ENCODE results near the gene PRXL2A.
"Not testable (repeated sequence)": the region's sequence is repeated elsewhere in the genome, so short reads cannot be mapped to it uniquely, and the experiment has no call there.

Gene PRXL2A

GRCh38 chr10:80408242-80409101, at the start of gene PRXL2A (continued):
- TF ChIP-seq ZNF518A (tag by site-specific recombination; conservative IDR thresholded peaks at IDR 0.05; ENCODE audit: low read depth) (no peak), EGR2 (tag by site-specific recombination; IDR thresholded peaks at IDR 0.05; ENCODE audit: low read depth) (peak; percentile 30; the same call in 1 of the 2 replicates), ZNF677 (tag by site-specific recombination; IDR thresholded peaks at IDR 0.05) (no peak), GLI2 (tag by site-specific recombination; IDR thresholded peaks at IDR 0.05; ENCODE audit: borderline replicate concordance, low read depth) (no peak), ZNF585B (tag by site-specific recombination; IDR thresholded peaks at IDR 0.05) (no peak), OSR2 (tag by site-specific recombination; IDR thresholded peaks at IDR 0.05) (no peak), ZNF623 (tag by site-specific recombination; IDR thresholded peaks at IDR 0.05) (no peak), ZNF768 (tag by site-specific recombination; IDR thresholded peaks at IDR 0.05) (no peak), ZBTB8A (tag by site-specific recombination; IDR thresholded peaks at IDR 0.05) (peak; percentile 95), ZNF248 (tag by site-specific recombination; IDR thresholded peaks at IDR 0.05) (no peak), PBX3 (CRISPR knock-in tag; IDR thresholded peaks at IDR 0.05) (no peak; the same call in 1 of the 2 replicates), ZFHX2 (tag by site-specific recombination; conservative IDR thresholded peaks at IDR 0.05) (peak; percentile 47), ZNF501 (tag by site-specific recombination; IDR thresholded peaks at IDR 0.05) (no peak), SP2 (tag by site-specific recombination; IDR thresholded peaks at IDR 0.05) (peak; percentile 71), ZNF302 (tag by site-specific recombination; IDR thresholded peaks at IDR 0.05; ENCODE audit: low read depth) (no peak), ZBTB48 (tag by site-specific recombination; IDR thresholded peaks at IDR 0.05) (peak; percentile 65; the same call in 1 of the 2 replicates), KLF9 (tag by site-specific recombination; IDR thresholded peaks at IDR 0.05; ENCODE audit: low read depth) (peak; percentile 82)
- TF ChIP-seq, protein P1, sequence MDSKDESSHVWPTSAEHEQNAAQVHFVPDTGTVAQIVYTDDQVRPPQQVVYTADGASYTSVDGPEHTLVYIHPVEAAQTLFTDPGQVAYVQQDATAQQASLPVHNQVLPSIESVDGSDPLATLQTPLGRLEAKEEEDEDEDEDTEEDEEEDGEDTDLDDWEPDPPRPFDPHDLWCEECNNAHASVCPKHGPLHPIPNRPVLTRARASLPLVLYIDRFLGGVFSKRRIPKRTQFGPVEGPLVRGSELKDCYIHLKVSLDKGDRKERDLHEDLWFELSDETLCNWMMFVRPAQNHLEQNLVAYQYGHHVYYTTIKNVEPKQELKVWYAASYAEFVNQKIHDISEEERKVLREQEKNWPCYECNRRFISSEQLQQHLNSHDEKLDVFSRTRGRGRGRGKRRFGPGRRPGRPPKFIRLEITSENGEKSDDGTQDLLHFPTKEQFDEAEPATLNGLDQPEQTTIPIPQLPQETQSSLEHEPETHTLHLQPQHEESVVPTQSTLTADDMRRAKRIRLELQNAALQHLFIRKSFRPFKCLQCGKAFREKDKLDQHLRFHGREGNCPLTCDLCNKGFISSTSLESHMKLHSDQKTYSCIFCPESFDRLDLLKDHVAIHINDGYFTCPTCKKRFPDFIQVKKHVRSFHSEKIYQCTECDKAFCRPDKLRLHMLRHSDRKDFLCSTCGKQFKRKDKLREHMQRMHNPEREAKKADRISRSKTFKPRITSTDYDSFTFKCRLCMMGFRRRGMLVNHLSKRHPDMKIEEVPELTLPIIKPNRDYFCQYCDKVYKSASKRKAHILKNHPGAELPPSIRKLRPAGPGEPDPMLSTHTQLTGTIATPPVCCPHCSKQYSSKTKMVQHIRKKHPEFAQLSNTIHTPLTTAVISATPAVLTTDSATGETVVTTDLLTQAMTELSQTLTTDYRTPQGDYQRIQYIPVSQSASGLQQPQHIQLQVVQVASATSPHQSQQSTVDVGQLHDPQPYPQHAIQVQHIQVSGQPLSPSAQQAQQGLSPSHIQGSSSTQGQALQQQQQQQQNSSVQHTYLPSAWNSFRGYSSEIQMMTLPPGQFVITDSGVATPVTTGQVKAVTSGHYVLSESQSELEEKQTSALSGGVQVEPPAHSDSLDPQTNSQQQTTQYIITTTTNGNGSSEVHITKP (tag by site-specific recombination; IDR thresholded peaks at IDR 0.05), result no peak
- TF ChIP-seq, protein P2, sequence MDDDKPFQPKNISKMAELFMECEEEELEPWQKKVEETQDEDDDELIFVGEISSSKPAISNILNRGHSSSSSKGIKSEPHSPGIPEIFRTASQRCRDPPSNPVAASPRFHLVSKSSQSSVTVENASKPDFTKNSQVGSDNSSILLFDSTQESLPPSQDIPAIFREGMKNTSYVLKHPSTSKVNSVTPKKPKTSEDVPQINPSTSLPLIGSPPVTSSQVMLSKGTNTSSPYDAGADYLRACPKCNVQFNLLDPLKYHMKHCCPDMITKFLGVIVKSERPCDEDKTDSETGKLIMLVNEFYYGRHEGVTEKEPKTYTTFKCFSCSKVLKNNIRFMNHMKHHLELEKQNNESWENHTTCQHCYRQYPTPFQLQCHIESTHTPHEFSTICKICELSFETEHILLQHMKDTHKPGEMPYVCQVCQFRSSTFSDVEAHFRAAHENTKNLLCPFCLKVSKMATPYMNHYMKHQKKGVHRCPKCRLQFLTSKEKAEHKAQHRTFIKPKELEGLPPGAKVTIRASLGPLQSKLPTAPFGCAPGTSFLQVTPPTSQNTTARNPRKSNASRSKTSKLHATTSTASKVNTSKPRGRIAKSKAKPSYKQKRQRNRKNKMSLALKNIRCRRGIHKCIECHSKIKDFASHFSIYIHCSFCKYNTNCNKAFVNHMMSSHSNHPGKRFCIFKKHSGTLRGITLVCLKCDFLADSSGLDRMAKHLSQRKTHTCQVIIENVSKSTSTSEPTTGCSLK (tag by site-specific recombination; IDR thresholded peaks at IDR 0.05), result no peak
- TF ChIP-seq, protein P3, sequence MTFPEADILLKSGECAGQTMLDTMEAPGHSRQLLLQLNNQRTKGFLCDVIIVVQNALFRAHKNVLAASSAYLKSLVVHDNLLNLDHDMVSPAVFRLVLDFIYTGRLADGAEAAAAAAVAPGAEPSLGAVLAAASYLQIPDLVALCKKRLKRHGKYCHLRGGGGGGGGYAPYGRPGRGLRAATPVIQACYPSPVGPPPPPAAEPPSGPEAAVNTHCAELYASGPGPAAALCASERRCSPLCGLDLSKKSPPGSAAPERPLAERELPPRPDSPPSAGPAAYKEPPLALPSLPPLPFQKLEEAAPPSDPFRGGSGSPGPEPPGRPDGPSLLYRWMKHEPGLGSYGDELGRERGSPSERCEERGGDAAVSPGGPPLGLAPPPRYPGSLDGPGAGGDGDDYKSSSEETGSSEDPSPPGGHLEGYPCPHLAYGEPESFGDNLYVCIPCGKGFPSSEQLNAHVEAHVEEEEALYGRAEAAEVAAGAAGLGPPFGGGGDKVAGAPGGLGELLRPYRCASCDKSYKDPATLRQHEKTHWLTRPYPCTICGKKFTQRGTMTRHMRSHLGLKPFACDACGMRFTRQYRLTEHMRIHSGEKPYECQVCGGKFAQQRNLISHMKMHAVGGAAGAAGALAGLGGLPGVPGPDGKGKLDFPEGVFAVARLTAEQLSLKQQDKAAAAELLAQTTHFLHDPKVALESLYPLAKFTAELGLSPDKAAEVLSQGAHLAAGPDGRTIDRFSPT (tag by site-specific recombination; IDR thresholded peaks at IDR 0.05), result no peak; the same call in 1 of the 2 replicates

DNA sequence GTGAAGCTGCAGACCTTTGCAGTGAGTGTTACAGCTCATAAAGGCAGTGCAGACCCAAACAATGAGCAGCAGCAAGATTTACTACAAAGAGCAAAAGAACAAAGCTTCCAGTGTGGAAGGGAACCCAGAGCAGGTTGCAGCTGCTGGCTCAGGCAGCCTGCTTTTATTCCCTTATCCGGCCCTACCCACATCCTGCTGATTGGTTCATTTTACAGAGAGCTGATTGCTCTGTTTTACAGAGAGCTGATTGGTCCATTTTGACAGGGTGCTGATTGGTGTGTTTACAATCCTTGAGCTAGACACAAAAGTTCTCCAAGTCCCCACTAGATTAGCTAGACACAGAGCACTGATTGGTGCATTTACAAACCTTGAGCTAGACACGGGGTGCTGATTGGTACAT, 49.4 kb upstream of the PRXL2A start:
- CTCF ChIA-PET; H3K27ac ChIP-seq (ENCODE audit: extremely low read depth, low read depth, low read length); H3K36me3 ChIP-seq (ENCODE audit: control insufficient read depth in 2 of 2, insufficient read depth in 1 of 2, low read length in 2 of 2); H3K9me3 ChIP-seq (ENCODE audit: control insufficient read depth, insufficient read depth, low read depth, low read length); H3K4me1 ChIP-seq (ENCODE audit: control insufficient read depth, insufficient read depth, low read length); POLR2A ChIA-PET; H3K4me3 ChIP-seq (ENCODE audit: low read depth, low read length): not testable (repeated sequence)
